Panc1 (cell line): ENCODE data around the gene ZNF552.
"Not testable (repeated sequence)": the region's sequence is repeated elsewhere in the genome, so short reads cannot be mapped to it uniquely, and the experiment has no call there.

Source experiments
- CTCF ChIP-seq: fragments of 450-650 bp; IDR thresholded peaks from 2 replicates; pipeline ENCODE4 v1.5.1; 2017; ENCODE audit warnings: mild to moderate bottlenecking
- POLR2AphosphoS5 ChIP-seq: IDR thresholded peaks from 2 replicates; pipeline ENCODE4 v1.6.1; 2012; ENCODE audit warnings: mild to moderate bottlenecking, low read depth, low read length, moderate library complexity
- REST ChIP-seq, 2 experiments: IDR thresholded peaks; 2 replicates each; pipeline ENCODE4 v1.6.1; 2011 to 2012; ENCODE audit warnings: low read depth in 2 of 2, control low read depth in 1 of 2, low read length in 1 of 2, mild to moderate bottlenecking in 1 of 2, moderate library complexity in 1 of 2; ENCODE audit not compliant: insufficient read depth in 1 of 2
- SIN3A ChIP-seq: IDR thresholded peaks from 2 replicates; pipeline ENCODE4 v1.6.1; 2012; ENCODE audit warnings: low read depth, mild to moderate bottlenecking, low read length, moderate library complexity, borderline replicate concordance; ENCODE audit not compliant: insufficient read depth

- TF ChIP-seq CTCF; REST (IDR thresholded peaks at IDR 0.05; ENCODE audit: insufficient read depth in 1 of 2, low read depth in 2 of 2, low read length in 1 of 2); POLR2AphosphoS5; SIN3A: not testable (repeated sequence)
Measured at GRCh38 chr19:57810410-57811295, 4.1 kb downstream of the ZNF552 start.
